ENCODE data around the gene SLC44A3. TPM values are rescaled to one million over a fixed set of nuclear protein-coding genes. Genes with fewer than 3 reads are reported as not detected.
A peak's percentile ranks its signal among the peaks of the same experiment; 100 is the strongest.

The SLC44A3 gene
- total RNA-seq, 2 donors from 2014 or later = not detected

- Mint-ChIP-seq H3K4me3 (no peak overlapping the region), H3K4me1 (ENCODE audit: low read depth in 2 of 2) (no peaks in the 10 kb centered on the region), H3K27ac (no peak overlapping the region), H3K27me3 (peaks cover 15 to 23% of the 10 kb centered on the region in 2 donors), H3K9me3 (no peaks in the 10 kb centered on the region), H3K36me3 (no peaks in the 10 kb centered on the region)
- ATAC-seq (no peak), DNase-seq (ENCODE audit: low spot score) (no peak)
These were observed 38.1 kb downstream of the SLC44A3 start for GRCh38 chr1:94858276-94858675.

DNA sequence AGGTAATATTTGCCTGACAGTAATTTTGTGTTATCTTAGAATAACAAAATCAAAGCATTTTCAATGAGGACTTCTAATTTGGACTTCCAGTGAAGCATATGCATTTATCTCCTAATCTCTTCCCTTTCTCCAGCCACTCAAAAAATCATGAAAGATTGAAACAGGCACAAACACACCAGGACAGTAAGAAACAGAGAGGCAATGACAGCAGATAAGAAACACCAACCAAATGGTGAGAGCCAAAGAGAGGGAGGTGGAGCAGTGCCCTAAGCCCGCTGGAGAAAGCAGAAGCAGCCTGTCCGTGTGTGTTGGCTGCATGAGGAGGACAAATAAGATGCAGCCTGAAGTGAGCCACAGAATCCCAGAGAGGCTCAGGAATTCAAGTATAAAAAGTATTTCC, 39.0 kb downstream of the SLC44A3 start:
- Mint-ChIP-seq H3K36me3 (no peaks in the 10 kb centered on the region), H3K27me3 (peaks cover 20 to 23% of the 10 kb centered on the region in 2 donors), H3K4me3 (no peak overlapping the region), H3K9me3 (no peaks in the 10 kb centered on the region), H3K4me1 (ENCODE audit: low read depth in 2 of 2) (no peaks in the 10 kb centered on the region), H3K27ac (no peak overlapping the region)
- DNase-seq (ENCODE audit: low spot score) = no peak
- no peak for ATAC-seq

GRCh38 chr1:94862718-94863117, 42.6 kb downstream of the SLC44A3 start:
- no peak overlapping the region for H3K27ac Mint-ChIP-seq
- no peaks in the 10 kb centered on the region for H3K9me3 Mint-ChIP-seq

GRCh38 chr1:94863297-94863911, 43.2 kb downstream of the SLC44A3 start:
- Mint-ChIP-seq H3K36me3 (no peaks in the 10 kb centered on the region), H3K27ac (no peak overlapping the region), H3K9me3 (no peaks in the 10 kb centered on the region), H3K4me1 (ENCODE audit: low read depth in 2 of 2) (no peaks in the 10 kb centered on the region), H3K27me3 (peaks cover 23 to 28% of the 10 kb centered on the region in 2 donors), H3K4me3 (no peak overlapping the region)
- DNase-seq (ENCODE audit: low spot score) = no peak
- no peak for ATAC-seq

More at GRCh38 chr1:94862718-94863117, 42.6 kb downstream of the SLC44A3 start:
- peaks cover 23 to 28% of the 10 kb centered on the region in 2 donors for H3K27me3 Mint-ChIP-seq
- ATAC-seq (peak in 1 of 2 donors; percentile 29), DNase-seq (ENCODE audit: low spot score) (no peak)
- no peaks in the 10 kb centered on the region for H3K36me3 Mint-ChIP-seq
- no peak overlapping the region for H3K4me3 Mint-ChIP-seq
- H3K4me1 Mint-ChIP-seq (ENCODE audit: low read depth in 2 of 2) = no peaks in the 10 kb centered on the region

GRCh38 chr1:94863919-94864318, 43.8 kb downstream of the SLC44A3 start:
- Mint-ChIP-seq H3K27ac (no peak overlapping the region), H3K4me3 (no peak overlapping the region), H3K9me3 (no peaks in the 10 kb centered on the region), H3K27me3 (peaks cover 23 to 27% of the 10 kb centered on the region in 2 donors), H3K4me1 (ENCODE audit: low read depth in 2 of 2) (no peaks in the 10 kb centered on the region), H3K36me3 (no peaks in the 10 kb centered on the region)
- DNase-seq (ENCODE audit: low spot score) = no peak
- no peak for ATAC-seq

GRCh38 chr1:94864821-94865220, 44.7 kb downstream of the SLC44A3 start:
- Mint-ChIP-seq H3K27ac (no peak overlapping the region), H3K27me3 (peaks cover 18% of the 10 kb centered on the region in 2 donors), H3K9me3 (no peaks in the 10 kb centered on the region), H3K4me1 (ENCODE audit: low read depth in 2 of 2) (no peaks in the 10 kb centered on the region), H3K4me3 (no peak overlapping the region), H3K36me3 (no peaks in the 10 kb centered on the region)
- no peak for ATAC-seq
- no peak for DNase-seq (ENCODE audit: low spot score)

- no peaks in the 10 kb centered on the region for H3K36me3 Mint-ChIP-seq
- no peaks in the 10 kb centered on the region for H3K9me3 Mint-ChIP-seq
- no peak for DNase-seq (ENCODE audit: low spot score)
- no peak for ATAC-seq
- peaks cover 12 to 13% of the 10 kb centered on the region in 2 donors for H3K27me3 Mint-ChIP-seq
- H3K27ac Mint-ChIP-seq = no peak overlapping the region
- no peak overlapping the region for H3K4me3 Mint-ChIP-seq
- no peaks in the 10 kb centered on the region for H3K4me1 Mint-ChIP-seq (ENCODE audit: low read depth in 2 of 2)
These were observed 45.2 kb downstream of the SLC44A3 start for GRCh38 chr1:94865360-94865759.

GRCh38 chr1:94866164-94866807, 46.1 kb downstream of the SLC44A3 start:
- DNase-seq (ENCODE audit: low spot score) (no peak), ATAC-seq (no peak)
- Mint-ChIP-seq H3K9me3 (no peaks in the 10 kb centered on the region), H3K36me3 (no peaks in the 10 kb centered on the region), H3K4me1 (ENCODE audit: low read depth in 2 of 2) (no peaks in the 10 kb centered on the region), H3K27ac (no peak overlapping the region), H3K4me3 (no peak overlapping the region), H3K27me3 (peaks cover 6 to 7% of the 10 kb centered on the region in 2 donors)

- no peaks in the 10 kb centered on the region for H3K36me3 Mint-ChIP-seq
- no peaks in the 10 kb centered on the region for H3K4me1 Mint-ChIP-seq (ENCODE audit: low read depth in 2 of 2)
- peaks cover 3 to 12% of the 10 kb centered on the region in 2 donors for H3K27me3 Mint-ChIP-seq
- ATAC-seq = no peak
- DNase-seq (ENCODE audit: low spot score) = no peak
- no peak overlapping the region for H3K27ac Mint-ChIP-seq
- H3K4me3 Mint-ChIP-seq = no peak overlapping the region
- H3K9me3 Mint-ChIP-seq = no peaks in the 10 kb centered on the region
These were observed 50.9 kb downstream of the SLC44A3 start for GRCh38 chr1:94871031-94871430.

DNA sequence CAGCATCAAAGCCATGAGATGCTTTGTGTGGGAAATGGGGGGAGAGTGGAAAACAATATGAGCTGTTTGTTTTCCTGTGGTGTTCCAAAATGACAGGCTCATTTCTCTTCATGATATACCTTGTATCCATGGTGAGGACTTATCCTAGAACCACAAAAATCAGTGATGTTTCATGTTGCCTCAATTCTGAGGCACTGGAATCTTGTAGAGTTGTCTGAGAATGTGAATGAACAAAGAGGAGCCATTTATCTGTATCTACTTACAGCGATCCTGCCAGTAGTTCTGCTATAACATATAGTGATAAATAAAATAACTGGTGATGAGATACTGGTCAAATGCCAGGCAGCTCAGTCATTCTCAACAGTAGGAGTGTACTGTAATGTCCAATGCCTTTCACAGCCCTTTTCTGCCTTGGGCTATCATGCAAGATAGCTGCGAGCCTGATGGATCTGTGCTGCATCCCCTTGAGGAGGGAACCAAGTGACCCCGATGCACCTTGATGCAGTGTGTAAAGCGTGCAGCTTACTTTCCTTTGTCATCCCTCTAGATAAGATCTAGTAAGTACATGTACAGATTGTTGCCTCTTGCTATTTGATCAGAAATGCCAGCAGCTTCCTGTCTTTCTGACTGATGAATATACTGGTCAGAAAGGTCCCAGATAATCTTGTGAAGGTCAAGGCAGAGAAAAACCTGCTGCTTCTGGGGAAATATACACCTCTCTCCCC, 52.8 kb downstream of the SLC44A3 start:
- H3K4me3 Mint-ChIP-seq = no peak overlapping the region
- ATAC-seq = peak in 1 of 2 donors; percentile 38
- H3K27me3 Mint-ChIP-seq = peaks cover 9 to 14% of the 10 kb centered on the region in 2 donors
- no peaks in the 10 kb centered on the region for H3K9me3 Mint-ChIP-seq
- DNase-seq (ENCODE audit: low spot score) = no peak
- H3K27ac Mint-ChIP-seq = no peak overlapping the region
- H3K36me3 Mint-ChIP-seq = no peaks in the 10 kb centered on the region
- H3K4me1 Mint-ChIP-seq (ENCODE audit: low read depth in 2 of 2) = no peaks in the 10 kb centered on the region

DNA sequence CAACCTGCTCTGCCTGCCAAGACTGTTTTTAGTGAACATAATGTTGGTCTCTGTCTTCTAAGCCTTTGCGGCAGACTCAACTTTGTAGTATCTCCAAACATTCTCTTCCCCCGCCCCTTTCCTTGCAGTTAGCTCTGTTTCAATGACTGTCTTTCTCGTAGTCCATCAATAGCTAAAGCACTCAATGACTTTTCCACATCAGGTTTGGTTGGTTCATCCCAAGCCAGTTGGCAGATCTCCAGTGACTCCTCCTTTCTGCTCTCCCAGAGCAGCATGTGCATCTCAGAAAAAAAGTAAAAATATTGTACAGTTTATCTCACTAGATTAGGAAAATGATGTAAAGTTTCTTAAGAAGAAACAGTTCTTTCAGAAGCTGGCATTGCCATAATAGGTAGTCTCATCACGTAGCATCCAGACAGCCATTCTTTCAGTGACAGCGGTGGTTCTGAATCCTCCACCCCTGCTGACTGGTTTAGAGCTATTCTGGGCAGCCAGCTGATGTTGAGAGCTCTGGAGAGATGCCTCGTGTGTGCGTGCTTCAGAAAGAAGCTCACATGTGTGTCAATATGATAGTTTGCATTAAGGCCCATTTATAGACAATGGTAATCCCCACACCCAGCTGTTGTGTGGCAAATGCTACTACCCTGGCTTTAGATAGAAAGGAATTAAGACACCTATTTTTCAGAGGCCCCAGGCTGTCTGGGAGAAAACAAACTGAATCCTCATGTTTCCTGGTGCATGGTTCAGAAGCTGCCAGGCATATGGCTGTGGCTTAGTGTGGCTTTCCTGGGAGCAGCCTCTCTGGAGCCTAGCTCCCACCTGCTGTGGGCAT, 53.6 kb downstream of the SLC44A3 start:
- ATAC-seq = no peak
- Mint-ChIP-seq H3K27ac (no peak overlapping the region), H3K27me3 (peaks cover 9 to 19% of the 10 kb centered on the region in 2 donors), H3K4me3 (no peak overlapping the region), H3K36me3 (no peaks in the 10 kb centered on the region), H3K4me1 (ENCODE audit: low read depth in 2 of 2) (no peaks in the 10 kb centered on the region), H3K9me3 (no peaks in the 10 kb centered on the region)
- DNase-seq (ENCODE audit: low spot score) = no peak

GRCh38 chr1:94874423-94874822, 54.3 kb downstream of the SLC44A3 start:
- H3K36me3 Mint-ChIP-seq = no peaks in the 10 kb centered on the region
- no peak overlapping the region for H3K4me3 Mint-ChIP-seq
- DNase-seq (ENCODE audit: low spot score) = no peak
- no peaks in the 10 kb centered on the region for H3K4me1 Mint-ChIP-seq (ENCODE audit: low read depth in 2 of 2)
- no peak for ATAC-seq
- H3K27me3 Mint-ChIP-seq = peaks cover 9 to 21% of the 10 kb centered on the region in 2 donors
- no peaks in the 10 kb centered on the region for H3K9me3 Mint-ChIP-seq
- no peak overlapping the region for H3K27ac Mint-ChIP-seq

GRCh38 chr1:94875794-94876193, 55.6 kb downstream of the SLC44A3 start:
- H3K27ac Mint-ChIP-seq = no peak overlapping the region

More at GRCh38 chr1:94875794-94876193, 55.6 kb downstream of the SLC44A3 start:
- no peaks in the 10 kb centered on the region for H3K9me3 Mint-ChIP-seq
- DNase-seq (ENCODE audit: low spot score) (no peak), ATAC-seq (no peak)
- H3K4me3 Mint-ChIP-seq = no peak overlapping the region
- H3K36me3 Mint-ChIP-seq = no peaks in the 10 kb centered on the region
- H3K4me1 Mint-ChIP-seq (ENCODE audit: low read depth in 2 of 2) = no peaks in the 10 kb centered on the region
- peaks cover 9 to 21% of the 10 kb centered on the region in 2 donors for H3K27me3 Mint-ChIP-seq
